ENCODE data around the gene DAG1.

DAG1 gene

GRCh38 chr3:49556500-49557275 is 86.6 kb downstream of the DAG1 start:
- DNase-seq = no peak

GRCh38 chr3:49563040-49563578 is 93.0 kb downstream of the DAG1 start:
- no peak for DNase-seq

GRCh38 chr3:49563766-49564165 is 93.7 kb downstream of the DAG1 start:
- no peak for DNase-seq

GRCh38 chr3:49566312-49566711 is 96.2 kb downstream of the DAG1 start:
- DNase-seq = no peak

- DNase-seq = no peak
Observed at GRCh38 chr3:49567406-49567805, 97.3 kb downstream of the DAG1 start.

GRCh38 chr3:49568965-49569364 is 98.9 kb downstream of the DAG1 start:
- DNase-seq = no peak

GRCh38 chr3:49570028-49570654 is 100.1 kb downstream of the DAG1 start:
- DNase-seq = no peak

- DNase-seq = no peak
Observed at GRCh38 chr3:49582177-49582576, 112.1 kb downstream of the DAG1 start.

Data from activated CD4-positive, alpha-beta T cell treated with anti-CD3 and anti-CD28 coated beads, Interleukin-2, amount 50 U/mL, for 1 hour (primary cell).